GM12878 (cell line): Measurements from ENCODE around the gene COL8A2. TPM values are rescaled to one million over a fixed set of nuclear protein-coding genes. Genes with fewer than 3 reads are reported as not detected.

ENCODE experiments used
- ASH2L ChIP-seq: fragments of 300-600, 200-600 bp; sonication (generic); IDR thresholded peaks from 2 replicates; pipeline ENCODE4 v1.6.1; 2017; ENCODE audit warnings: low read depth, mild to moderate bottlenecking, borderline replicate concordance
- E2F8 ChIP-seq: fragments of 450-650 bp; IDR thresholded peaks from 2 replicates; pipeline ENCODE4 v1.6.1; 2018; ENCODE audit warnings: mild to moderate bottlenecking, low read depth, moderate library complexity; ENCODE audit not compliant: partially characterized antibody
- EZH2 ChIP-seq: IDR thresholded peaks from 2 replicates; pipeline ENCODE4 v1.6.1; 2012; ENCODE audit warnings: low read depth, mild to moderate bottlenecking, control low read depth, inconsistent platforms, low read length, borderline replicate concordance; ENCODE audit not compliant: control insufficient read depth
- MEF2B ChIP-seq: fragments of 450-650 bp; IDR thresholded peaks from 2 replicates; pipeline ENCODE4 v1.6.1; 2018; ENCODE audit warnings: mild to moderate bottlenecking, moderate library complexity; ENCODE audit not compliant: partially characterized antibody, poor library complexity, severe bottlenecking
- MXI1 ChIP-seq: fragments of 150-350 bp; IDR thresholded peaks from 2 replicates; pipeline ENCODE4 v1.6.1; 2011; ENCODE audit warnings: low read depth, mild to moderate bottlenecking, inconsistent platforms, low read length, improper control_type of control experiment
- NFYA ChIP-seq: IDR thresholded peaks from 2 replicates; pipeline ENCODE4 v1.6.1; 2011; ENCODE audit warnings: low read depth, mild to moderate bottlenecking, low read length, improper control_type of control experiment, borderline replicate concordance
- NRF1 ChIP-seq: conservative IDR thresholded peaks from 2 replicates; pipeline ENCODE4 v1.6.1; 2011; ENCODE audit warnings: mild to moderate bottlenecking, low read depth, low read length, improper control_type of control experiment
- PBX3 ChIP-seq: IDR thresholded peaks from 2 replicates; pipeline ENCODE4 v1.6.1; 2011; ENCODE audit warnings: mild to moderate bottlenecking, low read depth, low read length, moderate library complexity; ENCODE audit not compliant: insufficient replicate concordance
- PKNOX1 ChIP-seq: fragments of 450-650 bp; IDR thresholded peaks from 2 replicates; pipeline ENCODE4 v1.6.1; 2016; ENCODE audit warnings: mild to moderate bottlenecking
- PML ChIP-seq: IDR thresholded peaks from 2 replicates; pipeline ENCODE4 v1.6.1; 2012; ENCODE audit warnings: low read length, inconsistent platforms
- SIN3A ChIP-seq: IDR thresholded peaks from 2 replicates; pipeline ENCODE4 v1.6.1; 2012; ENCODE audit warnings: low read depth, low read length, improper control_type of control experiment
- ZNF207 ChIP-seq: fragments of 450-650 bp; IDR thresholded peaks from 2 replicates; pipeline ENCODE4 v1.6.1; 2014; ENCODE audit warnings: antibody characterized with exemption, mild to moderate bottlenecking, borderline replicate concordance
- polyA plus RNA-seq, 11 experiments: library from polyadenylated mRNA; depleted of rRNA in 4 of 11; unstranded in 6 of 11; stranded (reverse) in 5 of 11; fragments of >200 nt; fragmentation: Nextera tagmentation in 4 of 11; fragmentation: Illumina TruSeq in 1 of 11; extraction: Ambion mirVana in 4 of 11; extraction: Trizol in 1 of 11; gene quantifications; 1 replicate in 1 of 11; 2 replicates in 10 of 11; pipeline versions ENCODE4 v1.2.1 to v1.2.3, GENCODE V29; 2011 to 2016; ENCODE audit warnings: inconsistent platforms in 2 of 11, missing spikeins in 2 of 11, low read depth in 1 of 11
- total RNA-seq, 4 experiments: library from RNA; depleted of rRNA in 3 of 4; stranded (reverse); fragments of >200 nt in 3 of 4; fragmentation: Illumina TruSeq in 1 of 4; extraction: Trizol in 1 of 4; gene quantifications; 2 replicates each; pipeline versions ENCODE4 v1.2.1 to v1.2.3, GENCODE V29; 2013 to 2021
- TF ChIP-seq, protein P1 (sequence below): IDR thresholded peaks from 2 replicates; pipeline ENCODE4 v1.6.1; 2011; ENCODE audit warnings: low read depth, low read length, improper control_type of control experiment, borderline replicate concordance
- TF ChIP-seq, protein P2 (sequence below): fragments of 450-650 bp; IDR thresholded peaks from 2 replicates; pipeline ENCODE4 v1.6.1; 2017; ENCODE audit warnings: mild to moderate bottlenecking, moderate library complexity
- TF ChIP-seq, protein P3 (sequence below), 3 experiments: IDR thresholded peaks in 2 of 3; conservative IDR thresholded peaks in 1 of 3; 2 replicates each; pipeline ENCODE4 v1.5.1; 2011; ENCODE audit warnings: low read depth in 3 of 3, low read length in 3 of 3, mild to moderate bottlenecking in 3 of 3, control low read depth in 2 of 3, moderate library complexity in 2 of 3, inconsistent platforms in 1 of 3, mixed read lengths in 1 of 3; ENCODE audit not compliant: control insufficient read depth in 2 of 3, insufficient read depth in 1 of 3; ENCODE audit errors: extremely low read depth in 1 of 3

COL8A2 gene
- total and polyA plus RNA-seq, 10 of the 15 experiments (the other 5 are each of a cell fraction or from before 2014, with no cell fraction given), result 0.01 TPM; not detected in 9

- no peak for TF ChIP-seq MXI1
- 0 out of 2 replicates have a peak, but pooled peaks have one; percentile 6 for TF ChIP-seq PKNOX1
- no peak for TF ChIP-seq ASH2L
- TF ChIP-seq ZNF207, result no peak
- TF ChIP-seq NRF1, result no peak
- TF ChIP-seq PBX3, result no peak
- TF ChIP-seq, protein P1, sequence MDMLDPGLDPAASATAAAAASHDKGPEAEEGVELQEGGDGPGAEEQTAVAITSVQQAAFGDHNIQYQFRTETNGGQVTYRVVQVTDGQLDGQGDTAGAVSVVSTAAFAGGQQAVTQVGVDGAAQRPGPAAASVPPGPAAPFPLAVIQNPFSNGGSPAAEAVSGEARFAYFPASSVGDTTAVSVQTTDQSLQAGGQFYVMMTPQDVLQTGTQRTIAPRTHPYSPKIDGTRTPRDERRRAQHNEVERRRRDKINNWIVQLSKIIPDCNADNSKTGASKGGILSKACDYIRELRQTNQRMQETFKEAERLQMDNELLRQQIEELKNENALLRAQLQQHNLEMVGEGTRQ, result no peak
- no peak for TF ChIP-seq NFYA
- TF ChIP-seq EZH2, result no peak
- peak; percentile 44 for TF ChIP-seq MEF2B
- no peak for TF ChIP-seq E2F8
- peak; percentile 13; the same call in 1 of the 2 replicates for TF ChIP-seq SIN3A
- no peak for TF ChIP-seq PML
- TF ChIP-seq, protein P2, sequence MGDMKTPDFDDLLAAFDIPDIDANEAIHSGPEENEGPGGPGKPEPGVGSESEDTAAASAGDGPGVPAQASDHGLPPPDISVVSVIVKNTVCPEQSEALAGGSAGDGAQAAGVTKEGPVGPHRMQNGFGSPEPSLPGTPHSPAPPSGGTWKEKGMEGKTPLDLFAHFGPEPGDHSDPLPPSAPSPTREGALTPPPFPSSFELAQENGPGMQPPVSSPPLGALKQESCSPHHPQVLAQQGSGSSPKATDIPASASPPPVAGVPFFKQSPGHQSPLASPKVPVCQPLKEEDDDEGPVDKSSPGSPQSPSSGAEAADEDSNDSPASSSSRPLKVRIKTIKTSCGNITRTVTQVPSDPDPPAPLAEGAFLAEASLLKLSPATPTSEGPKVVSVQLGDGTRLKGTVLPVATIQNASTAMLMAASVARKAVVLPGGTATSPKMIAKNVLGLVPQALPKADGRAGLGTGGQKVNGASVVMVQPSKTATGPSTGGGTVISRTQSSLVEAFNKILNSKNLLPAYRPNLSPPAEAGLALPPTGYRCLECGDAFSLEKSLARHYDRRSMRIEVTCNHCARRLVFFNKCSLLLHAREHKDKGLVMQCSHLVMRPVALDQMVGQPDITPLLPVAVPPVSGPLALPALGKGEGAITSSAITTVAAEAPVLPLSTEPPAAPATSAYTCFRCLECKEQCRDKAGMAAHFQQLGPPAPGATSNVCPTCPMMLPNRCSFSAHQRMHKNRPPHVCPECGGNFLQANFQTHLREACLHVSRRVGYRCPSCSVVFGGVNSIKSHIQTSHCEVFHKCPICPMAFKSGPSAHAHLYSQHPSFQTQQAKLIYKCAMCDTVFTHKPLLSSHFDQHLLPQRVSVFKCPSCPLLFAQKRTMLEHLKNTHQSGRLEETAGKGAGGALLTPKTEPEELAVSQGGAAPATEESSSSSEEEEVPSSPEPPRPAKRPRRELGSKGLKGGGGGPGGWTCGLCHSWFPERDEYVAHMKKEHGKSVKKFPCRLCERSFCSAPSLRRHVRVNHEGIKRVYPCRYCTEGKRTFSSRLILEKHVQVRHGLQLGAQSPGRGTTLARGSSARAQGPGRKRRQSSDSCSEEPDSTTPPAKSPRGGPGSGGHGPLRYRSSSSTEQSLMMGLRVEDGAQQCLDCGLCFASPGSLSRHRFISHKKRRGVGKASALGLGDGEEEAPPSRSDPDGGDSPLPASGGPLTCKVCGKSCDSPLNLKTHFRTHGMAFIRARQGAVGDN, result no peak
- TF ChIP-seq, protein P3, sequence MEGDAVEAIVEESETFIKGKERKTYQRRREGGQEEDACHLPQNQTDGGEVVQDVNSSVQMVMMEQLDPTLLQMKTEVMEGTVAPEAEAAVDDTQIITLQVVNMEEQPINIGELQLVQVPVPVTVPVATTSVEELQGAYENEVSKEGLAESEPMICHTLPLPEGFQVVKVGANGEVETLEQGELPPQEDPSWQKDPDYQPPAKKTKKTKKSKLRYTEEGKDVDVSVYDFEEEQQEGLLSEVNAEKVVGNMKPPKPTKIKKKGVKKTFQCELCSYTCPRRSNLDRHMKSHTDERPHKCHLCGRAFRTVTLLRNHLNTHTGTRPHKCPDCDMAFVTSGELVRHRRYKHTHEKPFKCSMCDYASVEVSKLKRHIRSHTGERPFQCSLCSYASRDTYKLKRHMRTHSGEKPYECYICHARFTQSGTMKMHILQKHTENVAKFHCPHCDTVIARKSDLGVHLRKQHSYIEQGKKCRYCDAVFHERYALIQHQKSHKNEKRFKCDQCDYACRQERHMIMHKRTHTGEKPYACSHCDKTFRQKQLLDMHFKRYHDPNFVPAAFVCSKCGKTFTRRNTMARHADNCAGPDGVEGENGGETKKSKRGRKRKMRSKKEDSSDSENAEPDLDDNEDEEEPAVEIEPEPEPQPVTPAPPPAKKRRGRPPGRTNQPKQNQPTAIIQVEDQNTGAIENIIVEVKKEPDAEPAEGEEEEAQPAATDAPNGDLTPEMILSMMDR (IDR thresholded peaks at IDR 0.05 in 2 of 3, conservative IDR thresholded peaks at IDR 0.05 in 1 of 3; ENCODE audit: control insufficient read depth in 2 of 3, extremely low read depth in 1 of 3, insufficient read depth in 1 of 3, low read depth in 3 of 3, low read length in 3 of 3), result no peak
Observed at GRCh38 chr1:36160388-36160948, 35.4 kb upstream of the COL8A2 start (continued).
